WTC11 (cell line): Measurements from ENCODE around the gene CNDP2. TPM values are rescaled to one million over a fixed set of nuclear protein-coding genes. Genes with fewer than 3 reads are reported as not detected.

ENCODE experiments used
- ATAC-seq: fragments of 200-7000 bp; cut with Tn5 transposase; 2 replicates; pipeline ENCODE4 v1.10.0; 2021; ENCODE audit warnings: mild to moderate bottlenecking, moderate library complexity
- CTCF ChIA-PET: fragments of 300-600 bp; sonication (Branson Sonifier 250); formaldehyde crosslinking; loops from one replicate; lab custom pipeline; 2021; ENCODE audit warnings: antibody characterized with exemption; lab: Charles Lee
- POLR2A ChIA-PET: fragments of 350-600 bp; sonication (Branson Sonifier 250); formaldehyde crosslinking; loops from one replicate; lab custom pipeline; 2021; ENCODE audit warnings: antibody characterized with exemption; lab: Charles Lee
- DNase-seq: peaks from one replicate; pipeline ENCODE4 v3.0.0; 2021; ENCODE audit warnings: low spot score
- H3K27ac Mint-ChIP-seq: 2 replicates; pipeline ENCODE4 v1.8.0; 2021; ENCODE audit warnings: mixed read lengths
- H3K27me3 Mint-ChIP-seq: 2 replicates; pipeline ENCODE4 v1.8.0; 2021; ENCODE audit warnings: low read depth, mild to moderate bottlenecking, moderate library complexity, mixed read lengths
- H3K36me3 Mint-ChIP-seq: 2 replicates; pipeline ENCODE4 v1.8.0; 2021; ENCODE audit warnings: mixed read lengths
- H3K4me1 Mint-ChIP-seq: 2 replicates; pipeline ENCODE4 v1.8.0; 2022; ENCODE audit warnings: mixed read lengths
- H3K4me3 Mint-ChIP-seq: 2 replicates; pipeline ENCODE4 v1.8.0; 2021; ENCODE audit warnings: mild to moderate bottlenecking, moderate library complexity, mixed read lengths
- H3K9me3 Mint-ChIP-seq: 2 replicates; pipeline ENCODE4 v1.8.0; 2021; ENCODE audit warnings: mixed read lengths
- ATF2 ChIP-seq: sonication (generic); formaldehyde crosslinking; IDR thresholded peaks from 2 replicates; pipeline ENCODE4 v1.8.1; 2022; ENCODE audit warnings: low read depth, missing genetic modification reagents, borderline replicate concordance
- ATF6 ChIP-seq: sonication (generic); formaldehyde crosslinking; IDR thresholded peaks from 2 replicates; pipeline ENCODE4 v1.8.1; 2023; ENCODE audit warnings: mild to moderate bottlenecking, missing genetic modification reagents
- CBFB ChIP-seq: sonication (generic); formaldehyde crosslinking; IDR thresholded peaks from 2 replicates; pipeline ENCODE4 v1.8.1; 2022; ENCODE audit warnings: mild to moderate bottlenecking, low read depth, missing genetic modification reagents
- CREM ChIP-seq: sonication (generic); formaldehyde crosslinking; IDR thresholded peaks from 2 replicates; pipeline ENCODE4 v1.8.1; 2022; ENCODE audit warnings: mild to moderate bottlenecking, missing genetic modification reagents, moderate library complexity
- E2F4 ChIP-seq: sonication (generic); formaldehyde crosslinking; IDR thresholded peaks from 2 replicates; pipeline ENCODE4 v1.8.1; 2022; ENCODE audit warnings: low read depth, mild to moderate bottlenecking, moderate library complexity, missing genetic modification reagents, borderline replicate concordance
- E2F5 ChIP-seq: sonication (generic); formaldehyde crosslinking; IDR thresholded peaks from 2 replicates; pipeline ENCODE4 v1.8.1; 2022; ENCODE audit warnings: mild to moderate bottlenecking, moderate library complexity, missing genetic modification reagents
- EMX1 ChIP-seq: fragments of 250-450 bp; sonication (Bioruptor Pico); IDR thresholded peaks from 2 replicates; pipeline ENCODE4 v1.8.0; 2021; ENCODE audit warnings: mild to moderate bottlenecking
- GABPB1 ChIP-seq: sonication (generic); formaldehyde crosslinking; IDR thresholded peaks from 2 replicates; pipeline ENCODE4 v1.8.1; 2023; ENCODE audit warnings: mild to moderate bottlenecking, missing genetic modification reagents
- GRHL2 ChIP-seq: fragments of 250-450 bp; sonication (Bioruptor Pico); IDR thresholded peaks from 2 replicates; pipeline ENCODE4 v1.8.0; 2022; ENCODE audit warnings: mild to moderate bottlenecking, moderate library complexity; ENCODE audit not compliant: insufficient replicate concordance, severe bottlenecking
- MAX ChIP-seq: sonication (generic); formaldehyde crosslinking; IDR thresholded peaks from 2 replicates; pipeline ENCODE4 v1.8.0; 2022; ENCODE audit warnings: mild to moderate bottlenecking, missing genetic modification reagents
- MLX ChIP-seq: sonication (generic); formaldehyde crosslinking; IDR thresholded peaks from 2 replicates; pipeline ENCODE4 v1.8.1; 2023; ENCODE audit warnings: mild to moderate bottlenecking, missing genetic modification reagents, moderate library complexity
- NFATC4 ChIP-seq: fragments of 250-450 bp; sonication (Bioruptor Pico); IDR thresholded peaks from 2 replicates; pipeline ENCODE4 v1.9.0; 2021; ENCODE audit warnings: mild to moderate bottlenecking
- PRDM15 ChIP-seq: sonication (generic); formaldehyde crosslinking; IDR thresholded peaks from 2 replicates; pipeline ENCODE4 v1.8.0; 2022; ENCODE audit warnings: missing genetic modification reagents
- PREB ChIP-seq: sonication (generic); formaldehyde crosslinking; IDR thresholded peaks from 2 replicates; pipeline ENCODE4 v1.8.1; 2022; ENCODE audit warnings: mild to moderate bottlenecking, missing genetic modification reagents, moderate library complexity, borderline replicate concordance
- RELA ChIP-seq: sonication (generic); formaldehyde crosslinking; IDR thresholded peaks from 2 replicates; pipeline ENCODE4 v1.8.1; 2022; ENCODE audit warnings: missing genetic modification reagents, mild to moderate bottlenecking, borderline replicate concordance
- ZBTB21 ChIP-seq: sonication (generic); formaldehyde crosslinking; IDR thresholded peaks from 2 replicates; pipeline ENCODE4 v1.8.1; 2023; ENCODE audit warnings: mild to moderate bottlenecking, missing genetic modification reagents, borderline replicate concordance
- ZMAT4 ChIP-seq: fragments of 250-450 bp; sonication (Bioruptor Pico); IDR thresholded peaks from 2 replicates; pipeline ENCODE4 v1.9.0; 2021; ENCODE audit warnings: mild to moderate bottlenecking
- ZNF232 ChIP-seq: sonication (generic); formaldehyde crosslinking; IDR thresholded peaks from 2 replicates; pipeline ENCODE4 v1.8.0; 2022; ENCODE audit warnings: mild to moderate bottlenecking, missing genetic modification reagents
- total RNA-seq: library from RNA; stranded (reverse); gene quantifications from 3 replicates; pipeline ENCODE4 v1.2.3, GENCODE V29; 2021

CNDP2 gene
- total RNA-seq, 1 experiment from 2014 or later: 248 TPM

- Mint-ChIP-seq H3K36me3 (no peaks in the 10 kb centered on the region), H3K4me1 (0 out of 2 replicates have a peak, but pooled peaks cover 4% of the 10 kb centered on the region), H3K4me3 (no peak overlapping the region), H3K9me3 (peaks cover under 1% of the 10 kb centered on the region; the same call in 1 of the 2 replicates), H3K27me3 (no peaks in the 10 kb centered on the region; the same call in 1 of the 2 replicates), H3K27ac (no peak overlapping the region)
- POLR2A ChIA-PET: no interaction called here
- no peak for DNase-seq
- CTCF ChIA-PET: interaction anchor here (2.5 kb wide), 1 partner anchor 21 kb away, joined by 14 read pairs; no protein-coding TSS in a partner anchor
- no peak for TF ChIP-seq CREM (CRISPR knock-in tag)
- TF ChIP-seq E2F4: no peak
- no peak for TF ChIP-seq ZMAT4 (CRISPR knock-in tag)
- TF ChIP-seq MLX (CRISPR knock-in tag): no peak
- TF ChIP-seq E2F5 (CRISPR knock-in tag): no peak
- no peak for TF ChIP-seq GABPB1
- TF ChIP-seq ATF2 (CRISPR knock-in tag): no peak
- TF ChIP-seq ZNF232 (CRISPR knock-in tag): no peak
- no peak for TF ChIP-seq MAX (CRISPR knock-in tag)
- TF ChIP-seq ZBTB21: no peak
- TF ChIP-seq NFATC4: no peak
- TF ChIP-seq PRDM15 (CRISPR knock-in tag): no peak
- TF ChIP-seq CBFB (CRISPR knock-in tag): no peak
- no peak for TF ChIP-seq PREB (CRISPR knock-in tag)
- TF ChIP-seq GRHL2: no peak
- TF ChIP-seq EMX1 (CRISPR knock-in tag): no peak
- TF ChIP-seq RELA: no peak
- TF ChIP-seq ATF6 (CRISPR knock-in tag): no peak
- no peak for ATAC-seq
Measured at GRCh38 chr18:74530584-74530862, 34.4 kb downstream of the CNDP2 start.
